Astrocyte (in vitro differentiated cells and primary cell): ENCODE measurements around the gene LIN37. TPM values are rescaled to one million over a fixed set of nuclear protein-coding genes. Genes with fewer than 3 reads are reported as not detected.
A peak's percentile ranks its signal among the peaks of the same experiment; 100 is the strongest.

Source experiments
- DNase-seq: peaks from one replicate; pipeline ENCODE4 v3.0.0-alpha.2; 2010; ENCODE audit warnings: low read depth
- FAIRE-seq: peaks from 2 replicates; lab custom pipeline; 2011; peaks lifted over from hg19 to GRCh38; lab: Jason Lieb, UNC
- H2AFZ ChIP-seq: 2 replicates; pipeline ENCODE4 v1.6.0; 2012; ENCODE audit warnings: low read depth, low read length, inconsistent platforms
- H3K27ac ChIP-seq: 2 replicates; pipeline ENCODE4 v1.5.1; 2011; ENCODE audit warnings: low read depth, low read length, inconsistent platforms
- H3K27me3 ChIP-seq: 2 replicates; pipeline ENCODE4 v1.6.0; 2011; ENCODE audit warnings: low read length, inconsistent platforms; ENCODE audit not compliant: insufficient read depth
- H3K36me3 ChIP-seq: 2 replicates; pipeline ENCODE4 v1.5.1; 2011; ENCODE audit warnings: low read length, inconsistent platforms; ENCODE audit not compliant: insufficient read depth
- H3K4me1 ChIP-seq: 2 replicates; pipeline ENCODE4 v1.5.1; 2011; ENCODE audit warnings: low read length, inconsistent platforms; ENCODE audit not compliant: insufficient read depth
- H3K4me2 ChIP-seq: 2 replicates; pipeline ENCODE4 v1.6.0; 2012; ENCODE audit warnings: low read length, inconsistent platforms
- H3K4me3 ChIP-seq: 2 replicates; pipeline ENCODE4 v1.5.1; 2011; ENCODE audit warnings: low read depth, mild to moderate bottlenecking, low read length, inconsistent platforms; ENCODE audit not compliant: insufficient read depth
- H3K79me2 ChIP-seq: 2 replicates; pipeline ENCODE4 v1.6.0; 2012; ENCODE audit warnings: mild to moderate bottlenecking, low read length, inconsistent platforms; ENCODE audit not compliant: insufficient read depth
- H3K9ac ChIP-seq: 2 replicates; pipeline ENCODE4 v1.6.0; 2012; ENCODE audit warnings: mild to moderate bottlenecking, low read length, inconsistent platforms
- H3K9me3 ChIP-seq: 2 replicates; pipeline ENCODE4 v1.5.1; 2012; ENCODE audit warnings: low read depth, mild to moderate bottlenecking, low read length, inconsistent platforms; ENCODE audit not compliant: insufficient read depth
- H4K20me1 ChIP-seq: 2 replicates; pipeline ENCODE4 v1.6.0; 2012; ENCODE audit warnings: low read length, inconsistent platforms; ENCODE audit not compliant: insufficient read depth
- H3K27ac Mint-ChIP-seq: one replicate; pipeline ENCODE4 v1.8.0; 2021; ENCODE audit warnings: mild to moderate bottlenecking, mixed read lengths; ENCODE audit not compliant: unreplicated experiment
- H3K27me3 Mint-ChIP-seq: one replicate; pipeline ENCODE4 v1.8.0; 2021; ENCODE audit warnings: low read depth, mixed read lengths; ENCODE audit not compliant: unreplicated experiment
- H3K36me3 Mint-ChIP-seq: one replicate; pipeline ENCODE4 v1.8.0; 2021; ENCODE audit warnings: low read depth, mixed read lengths; ENCODE audit not compliant: unreplicated experiment
- H3K4me1 Mint-ChIP-seq: one replicate; pipeline ENCODE4 v1.8.0; 2021; ENCODE audit warnings: low read depth, mixed read lengths; ENCODE audit not compliant: unreplicated experiment
- H3K4me3 Mint-ChIP-seq: one replicate; pipeline ENCODE4 v1.8.0; 2021; ENCODE audit warnings: mild to moderate bottlenecking, moderate library complexity, mixed read lengths; ENCODE audit not compliant: unreplicated experiment
- H3K9me3 Mint-ChIP-seq: one replicate; pipeline ENCODE4 v1.8.0; 2021; ENCODE audit warnings: mild to moderate bottlenecking, mixed read lengths; ENCODE audit not compliant: unreplicated experiment
- EZH2 ChIP-seq: IDR thresholded peaks from 2 replicates; pipeline ENCODE4 v1.6.1; 2012; ENCODE audit warnings: mild to moderate bottlenecking, low read length, inconsistent platforms; ENCODE audit not compliant: insufficient read depth
- total RNA-seq: library from RNA; stranded (reverse); gene quantifications from 2 replicates; pipeline ENCODE4 v1.2.1, GENCODE V29; 2021
- TF ChIP-seq, protein P1 (sequence below): IDR thresholded peaks from 2 replicates; pipeline ENCODE4 v1.5.1; 2011; ENCODE audit warnings: low read depth, mild to moderate bottlenecking, inconsistent platforms, low read length, moderate library complexity; ENCODE audit not compliant: insufficient read depth

Gene LIN37
- total RNA-seq, 1 donor from 2014 or later: 15.6 TPM

- peaks cover 18% of the 10 kb centered on the region for H3K36me3 Mint-ChIP-seq
- no peaks in the 10 kb centered on the region for H3K27me3 ChIP-seq
- H2AFZ ChIP-seq: no peak overlapping the region
- H3K27me3 Mint-ChIP-seq: peaks cover 2% of the 10 kb centered on the region
- H3K4me2 ChIP-seq: peak overlapping the region; percentile 96
- H3K9ac ChIP-seq: no peak overlapping the region
- peaks cover 21% of the 10 kb centered on the region for H4K20me1 ChIP-seq
- no peak overlapping the region for H3K4me3 Mint-ChIP-seq
- DNase-seq (no peak), FAIRE-seq (no peak)
- peaks cover 5% of the 10 kb centered on the region for H3K36me3 ChIP-seq
- no peaks in the 10 kb centered on the region for H3K9me3 Mint-ChIP-seq
- peaks cover 22% of the 10 kb centered on the region for H3K4me1 Mint-ChIP-seq
- H3K9me3 ChIP-seq: no peaks in the 10 kb centered on the region
- peaks cover 35% of the 10 kb centered on the region for H3K4me1 ChIP-seq
- peaks cover 41% of the 10 kb centered on the region for H3K79me2 ChIP-seq
- no peak for TF ChIP-seq EZH2
- TF ChIP-seq, protein P1, sequence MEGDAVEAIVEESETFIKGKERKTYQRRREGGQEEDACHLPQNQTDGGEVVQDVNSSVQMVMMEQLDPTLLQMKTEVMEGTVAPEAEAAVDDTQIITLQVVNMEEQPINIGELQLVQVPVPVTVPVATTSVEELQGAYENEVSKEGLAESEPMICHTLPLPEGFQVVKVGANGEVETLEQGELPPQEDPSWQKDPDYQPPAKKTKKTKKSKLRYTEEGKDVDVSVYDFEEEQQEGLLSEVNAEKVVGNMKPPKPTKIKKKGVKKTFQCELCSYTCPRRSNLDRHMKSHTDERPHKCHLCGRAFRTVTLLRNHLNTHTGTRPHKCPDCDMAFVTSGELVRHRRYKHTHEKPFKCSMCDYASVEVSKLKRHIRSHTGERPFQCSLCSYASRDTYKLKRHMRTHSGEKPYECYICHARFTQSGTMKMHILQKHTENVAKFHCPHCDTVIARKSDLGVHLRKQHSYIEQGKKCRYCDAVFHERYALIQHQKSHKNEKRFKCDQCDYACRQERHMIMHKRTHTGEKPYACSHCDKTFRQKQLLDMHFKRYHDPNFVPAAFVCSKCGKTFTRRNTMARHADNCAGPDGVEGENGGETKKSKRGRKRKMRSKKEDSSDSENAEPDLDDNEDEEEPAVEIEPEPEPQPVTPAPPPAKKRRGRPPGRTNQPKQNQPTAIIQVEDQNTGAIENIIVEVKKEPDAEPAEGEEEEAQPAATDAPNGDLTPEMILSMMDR: no peak
- no peak overlapping the region for H3K27ac ChIP-seq
- no peak overlapping the region for H3K4me3 ChIP-seq
- H3K27ac Mint-ChIP-seq: no peak overlapping the region
These were observed 6.2 kb downstream of the LIN37 start for GRCh38 chr19:35754370-35755130.

- no peak for TF ChIP-seq EZH2
- TF ChIP-seq, protein P1: no peak
- H3K4me2 ChIP-seq: peak overlapping the region; percentile 96
- H3K79me2 ChIP-seq: peaks cover 41% of the 10 kb centered on the region
- H3K27me3 Mint-ChIP-seq: peaks cover 2% of the 10 kb centered on the region
- H3K9me3 Mint-ChIP-seq: no peaks in the 10 kb centered on the region
- peaks cover 35% of the 10 kb centered on the region for H3K4me1 ChIP-seq
- DNase-seq: no peak
- peak overlapping the region; percentile 99 for H3K27ac ChIP-seq
- peaks cover 5% of the 10 kb centered on the region for H3K36me3 ChIP-seq
- no peaks in the 10 kb centered on the region for H3K9me3 ChIP-seq
- FAIRE-seq: no peak
- H3K4me3 Mint-ChIP-seq: no peak overlapping the region
- H3K27ac Mint-ChIP-seq: no peak overlapping the region
- no peak overlapping the region for H2AFZ ChIP-seq
- H3K4me3 ChIP-seq: peak overlapping the region; percentile 5
- H3K27me3 ChIP-seq: no peaks in the 10 kb centered on the region
- peaks cover 20% of the 10 kb centered on the region for H4K20me1 ChIP-seq
- H3K9ac ChIP-seq: peak overlapping the region; percentile 99
- H3K4me1 Mint-ChIP-seq: peaks cover 17% of the 10 kb centered on the region
- peaks cover 20% of the 10 kb centered on the region for H3K36me3 Mint-ChIP-seq
These were observed 6.8 kb downstream of the LIN37 start for GRCh38 chr19:35755131-35755549.
